ENCODE measurements around the gene CLCF1.
A peak's percentile ranks its signal among the peaks of the same experiment; 100 is the strongest.

Gene CLCF1

DNA sequence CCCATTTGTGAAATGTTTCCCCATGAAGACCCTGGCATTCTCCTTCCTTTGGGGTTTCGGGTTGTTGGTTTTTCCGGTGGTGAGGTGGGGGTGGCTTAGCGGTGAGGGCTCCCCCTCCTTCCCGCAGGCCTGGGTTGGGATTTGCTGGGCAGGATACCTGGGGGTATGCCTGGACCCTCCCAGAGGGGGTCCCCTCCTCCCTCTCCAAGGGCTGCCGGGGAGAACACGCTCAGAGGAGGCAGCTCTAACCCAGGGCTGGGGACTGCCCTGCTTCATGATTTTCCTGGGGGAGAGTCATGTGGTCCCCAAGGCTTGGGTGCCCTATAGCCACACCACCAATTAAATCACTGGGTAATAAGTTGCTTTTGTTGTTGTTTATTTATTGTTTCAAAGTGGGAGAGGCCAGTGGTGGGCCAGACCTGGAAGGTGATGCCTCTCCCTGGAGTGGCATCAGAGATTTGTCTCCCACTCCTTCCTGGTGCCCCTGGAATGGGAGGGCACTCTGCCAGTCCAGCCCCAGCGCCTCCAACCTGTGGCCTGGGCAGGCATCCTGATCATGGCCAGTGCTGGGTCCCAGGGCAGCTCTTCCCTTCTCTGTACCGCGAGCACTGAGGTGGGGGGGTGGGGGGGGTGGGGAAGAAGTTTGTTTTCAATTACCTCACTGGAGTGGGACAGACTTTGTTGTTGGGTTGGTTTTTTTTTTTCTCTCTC is 1.3 kb upstream of the CLCF1 start:
- DNase-seq, result no peak

DNA sequence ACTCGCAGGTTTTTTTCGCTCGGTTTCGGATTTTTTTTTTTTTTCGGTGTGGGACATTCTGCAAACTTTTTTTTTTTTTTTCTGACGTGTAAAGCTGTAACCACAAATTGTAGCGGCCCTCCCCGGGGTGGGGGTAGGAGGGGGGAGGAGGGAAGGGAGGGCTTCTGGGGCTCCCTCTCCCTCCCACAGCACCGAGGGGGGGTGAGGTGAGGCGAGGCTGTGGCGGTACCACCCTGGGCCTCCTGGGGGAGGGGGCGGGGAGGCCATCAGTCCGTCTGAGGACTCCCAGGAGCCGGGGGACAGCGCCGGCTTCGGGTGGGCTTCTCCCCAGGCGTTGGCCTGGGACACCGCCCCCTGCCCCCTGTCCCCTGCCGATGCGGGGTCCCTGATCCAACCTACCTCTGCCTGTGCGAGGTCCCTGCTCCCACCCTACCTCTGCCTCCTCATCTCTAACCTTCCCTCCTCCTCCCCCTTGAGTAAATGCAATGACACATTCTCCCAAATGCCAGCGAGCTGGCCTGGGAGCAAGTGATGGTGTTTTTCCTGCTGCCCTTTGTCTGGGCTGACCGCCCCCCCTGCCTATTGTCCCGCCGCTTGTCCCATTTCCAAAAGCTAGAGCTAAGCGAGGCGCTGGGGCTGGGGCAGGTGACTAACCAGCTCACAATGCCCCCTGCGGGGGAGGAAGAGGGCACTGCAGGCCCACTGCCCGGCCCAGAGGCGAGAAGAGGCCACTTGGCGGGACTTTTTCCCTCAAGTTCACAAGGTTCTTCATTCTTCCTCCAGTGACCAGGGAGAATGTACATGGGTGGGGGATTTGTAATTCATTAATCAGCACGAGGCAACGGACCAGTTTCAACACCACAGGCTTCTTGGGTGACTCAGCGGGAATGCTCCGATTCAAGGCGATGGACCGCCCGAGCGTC is 511 bp upstream of the CLCF1 start:
- peak; percentile 81 for DNase-seq

DNA sequence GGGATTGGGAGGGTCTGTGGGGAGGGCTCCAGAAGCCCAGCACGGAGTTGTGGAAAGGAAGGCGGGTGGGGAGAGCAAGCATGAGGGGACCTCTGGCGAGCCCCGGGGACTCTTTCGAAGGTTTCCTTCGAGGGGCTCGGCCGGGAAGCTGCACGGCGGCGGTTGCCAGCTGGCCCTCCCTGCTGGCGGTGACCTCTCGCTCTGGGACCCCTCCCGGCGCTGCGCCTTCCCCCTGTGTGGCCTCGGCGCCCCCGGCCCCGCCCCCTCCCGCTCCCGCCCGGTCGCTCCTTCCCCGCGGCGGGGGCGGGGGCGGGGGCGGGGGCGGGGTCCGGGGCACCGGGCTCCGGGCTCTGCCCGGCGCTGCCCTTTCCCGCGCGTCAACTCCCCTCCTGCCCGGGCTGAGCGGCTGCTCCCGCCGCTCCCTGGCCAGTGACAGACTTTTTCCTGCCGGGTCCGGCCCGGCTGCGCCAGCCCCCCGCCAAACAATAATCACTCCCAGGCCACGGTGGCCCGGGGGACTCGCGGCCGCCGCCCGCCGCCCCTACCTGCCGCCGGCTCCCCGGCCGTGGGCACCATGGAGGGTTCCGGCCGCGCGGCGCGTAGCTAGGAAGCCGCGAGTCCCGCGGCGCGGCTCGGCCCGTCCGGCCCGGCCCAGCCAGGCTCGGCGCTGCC is 941 bp downstream of the CLCF1 start:
- DNase-seq, result no peak

DNA sequence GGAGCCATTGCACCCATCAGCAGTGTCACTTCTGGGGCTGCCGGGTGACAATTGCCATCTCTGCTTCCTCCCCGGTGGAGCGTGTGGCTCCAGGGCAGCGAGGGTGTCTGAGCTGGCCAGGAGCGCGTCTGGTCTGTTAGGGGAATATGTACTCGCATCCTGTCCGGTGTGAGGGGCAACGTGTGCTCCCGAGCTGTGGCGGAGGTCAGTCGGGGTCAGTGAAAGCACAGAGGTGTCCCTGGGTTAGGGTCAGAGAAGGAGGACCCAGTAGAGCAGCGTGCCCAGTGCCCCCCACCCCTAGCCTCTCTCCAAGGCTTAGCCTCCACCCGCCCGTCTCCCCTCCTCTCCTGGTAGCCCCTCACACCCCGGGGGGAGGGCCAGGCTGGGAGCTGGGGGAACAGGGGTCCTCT is 1.5 kb downstream of the CLCF1 start:
- DNase-seq, result no peak

DNA sequence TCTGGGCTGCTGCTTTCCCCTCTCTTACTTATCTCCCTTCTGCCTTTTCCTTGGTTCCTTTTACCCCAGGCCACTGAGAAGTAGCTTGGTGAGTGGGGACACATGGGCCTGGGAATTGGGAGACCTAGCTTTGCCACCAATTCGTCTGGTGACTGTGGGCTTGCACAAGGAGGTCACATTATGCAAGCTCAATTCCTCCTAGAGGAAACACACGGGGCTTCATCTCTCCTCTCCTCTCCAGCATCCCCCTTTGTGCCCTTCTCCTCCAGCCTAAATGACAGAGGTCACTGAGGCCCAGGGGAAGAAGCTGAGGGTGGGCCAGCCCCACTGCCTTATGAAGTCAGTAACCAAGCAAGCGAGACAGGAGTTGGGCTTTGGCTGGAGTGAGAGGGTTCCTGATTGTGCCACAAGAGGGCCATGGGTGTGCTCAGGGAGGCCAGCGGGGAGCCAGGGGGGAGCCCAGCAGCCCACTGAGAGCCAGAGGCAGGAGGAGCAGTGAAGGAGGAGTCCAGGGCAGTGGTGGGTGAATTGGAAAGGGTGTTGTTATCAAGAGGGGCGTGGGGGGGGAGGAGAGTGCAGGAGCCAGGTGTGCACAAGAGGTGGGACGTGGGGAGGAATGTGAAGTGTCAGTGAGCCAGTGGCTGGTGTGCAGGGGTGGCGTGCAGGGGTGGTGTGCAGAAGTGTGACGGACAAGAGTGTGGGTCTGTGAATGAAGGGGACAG is 2.0 kb downstream of the CLCF1 start:
- DNase-seq, result peak; percentile 80

DNA sequence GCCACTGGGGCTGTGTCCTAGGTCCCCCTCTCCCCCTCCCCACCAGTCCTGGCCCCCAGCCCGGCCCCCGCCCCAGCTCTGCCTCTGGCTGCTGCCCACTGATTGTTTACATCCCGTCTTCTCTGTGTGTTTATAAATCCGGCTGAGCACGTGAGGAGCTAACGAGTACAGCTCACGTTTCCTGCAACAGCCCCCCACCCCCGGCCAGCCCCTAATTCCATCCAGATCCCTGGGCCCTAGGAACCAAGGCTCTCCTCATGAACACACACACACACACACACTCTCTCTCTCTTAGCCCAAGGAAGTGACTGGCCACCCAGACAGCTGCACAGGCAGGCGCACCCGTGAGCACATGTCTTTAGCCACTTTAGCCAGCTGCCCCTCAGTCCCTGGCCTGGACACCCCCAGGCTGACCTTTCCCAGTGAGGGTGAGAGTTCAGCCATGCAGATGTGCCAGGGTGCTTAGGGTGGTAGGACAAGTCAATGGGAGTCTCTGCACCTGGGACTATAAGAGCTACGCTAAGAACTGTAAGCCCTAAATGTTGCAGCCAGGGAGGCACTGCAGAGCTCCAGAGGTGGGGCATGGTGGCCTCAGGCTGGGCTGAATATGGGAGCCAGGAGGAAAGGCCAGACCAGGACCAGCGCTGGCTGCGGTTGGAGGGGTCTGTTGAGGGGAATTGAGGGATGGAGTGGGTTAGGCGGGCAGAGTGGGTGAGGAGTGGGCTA is 2.9 kb downstream of the CLCF1 start:
- no peak for DNase-seq

DNA sequence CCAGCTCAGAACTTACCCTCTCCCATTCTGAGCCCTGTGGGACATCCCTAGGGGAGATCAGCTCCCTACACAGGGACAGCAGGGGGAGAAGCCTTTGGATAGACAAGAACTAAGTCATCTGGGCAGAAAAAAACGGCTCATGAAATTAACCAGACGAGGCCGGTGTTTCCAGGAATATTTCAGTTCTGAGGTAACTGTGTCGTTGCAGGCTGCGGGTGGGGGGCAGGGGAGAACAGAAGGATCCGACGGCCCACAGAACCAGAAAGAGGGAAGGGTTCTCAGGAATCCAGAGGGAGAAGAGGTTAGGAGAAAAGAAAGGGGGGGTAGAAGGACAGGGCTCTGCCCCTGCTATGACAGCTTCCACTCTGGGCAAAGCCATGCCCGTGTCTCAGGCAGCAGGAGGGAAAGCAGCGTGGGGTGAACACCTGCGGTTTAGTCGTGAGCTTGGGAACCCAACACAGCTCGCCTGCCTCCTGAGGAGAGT is 3.6 kb downstream of the CLCF1 start:
- DNase-seq, result no peak

DNA sequence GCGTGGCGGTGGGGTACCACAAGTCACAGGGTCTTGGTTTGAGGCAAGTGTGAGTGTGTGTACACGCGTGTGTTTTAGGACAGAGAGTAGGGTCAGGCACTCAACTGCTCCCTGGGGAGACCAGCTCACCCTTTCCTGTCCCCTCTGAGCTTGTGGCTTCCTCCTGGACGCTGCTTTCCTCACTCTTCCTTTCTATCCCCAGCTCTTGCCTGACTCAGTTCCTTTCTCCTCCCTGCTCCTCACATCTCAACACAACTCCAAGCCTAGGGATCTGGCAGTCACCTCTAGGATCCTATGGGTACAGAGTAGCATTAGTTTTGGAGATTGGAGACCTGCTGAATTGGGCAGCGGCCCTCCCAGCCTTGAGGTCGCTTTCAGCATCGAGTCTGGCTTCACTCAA is 4.1 kb downstream of the CLCF1 start:
- no peak for DNase-seq

DNA sequence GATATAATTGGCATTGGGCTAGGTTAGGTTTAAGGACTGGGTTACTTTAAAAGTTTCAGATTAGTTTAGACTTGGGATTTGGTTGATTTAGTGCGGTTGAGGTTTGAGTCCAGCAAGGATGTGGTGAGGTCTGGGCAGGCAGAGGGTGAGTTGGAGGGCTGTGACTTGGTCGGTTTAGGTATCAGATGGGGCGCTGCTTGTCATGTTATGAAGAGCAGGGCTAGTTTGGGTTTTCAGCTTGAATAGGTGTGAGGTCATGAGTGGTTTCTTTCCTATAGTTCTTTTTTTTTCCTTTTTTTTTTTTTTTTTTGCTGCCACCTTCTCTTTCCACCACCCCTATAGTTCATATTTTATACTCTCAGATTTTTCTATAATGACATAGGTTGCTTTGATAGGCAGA is 4.8 kb downstream of the CLCF1 start:
- DNase-seq, result peak; percentile 62

DNA sequence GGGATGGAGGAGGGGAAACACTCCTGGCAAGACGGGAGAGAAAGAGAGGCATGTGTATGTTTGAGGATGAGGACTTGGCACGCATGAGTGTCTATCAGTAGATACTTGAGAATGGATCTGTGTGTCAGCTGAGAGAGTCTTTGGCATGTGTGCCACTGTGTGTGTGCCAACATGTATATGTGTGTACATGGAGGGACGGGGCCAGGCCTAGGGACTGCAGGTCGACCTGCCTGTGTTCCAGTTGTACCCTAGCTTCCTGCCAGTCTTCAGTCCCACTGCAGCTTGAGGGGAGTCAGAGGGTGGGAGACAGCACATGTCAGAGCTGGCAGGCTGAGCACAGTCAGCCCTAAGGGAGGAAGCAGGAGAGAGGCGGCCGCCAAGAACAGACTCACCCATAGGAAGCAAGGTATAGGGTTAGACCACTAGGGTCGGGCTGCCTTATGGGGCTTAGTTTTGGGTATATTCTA is 5.6 kb downstream of the CLCF1 start:
- DNase-seq, result no peak

DNA sequence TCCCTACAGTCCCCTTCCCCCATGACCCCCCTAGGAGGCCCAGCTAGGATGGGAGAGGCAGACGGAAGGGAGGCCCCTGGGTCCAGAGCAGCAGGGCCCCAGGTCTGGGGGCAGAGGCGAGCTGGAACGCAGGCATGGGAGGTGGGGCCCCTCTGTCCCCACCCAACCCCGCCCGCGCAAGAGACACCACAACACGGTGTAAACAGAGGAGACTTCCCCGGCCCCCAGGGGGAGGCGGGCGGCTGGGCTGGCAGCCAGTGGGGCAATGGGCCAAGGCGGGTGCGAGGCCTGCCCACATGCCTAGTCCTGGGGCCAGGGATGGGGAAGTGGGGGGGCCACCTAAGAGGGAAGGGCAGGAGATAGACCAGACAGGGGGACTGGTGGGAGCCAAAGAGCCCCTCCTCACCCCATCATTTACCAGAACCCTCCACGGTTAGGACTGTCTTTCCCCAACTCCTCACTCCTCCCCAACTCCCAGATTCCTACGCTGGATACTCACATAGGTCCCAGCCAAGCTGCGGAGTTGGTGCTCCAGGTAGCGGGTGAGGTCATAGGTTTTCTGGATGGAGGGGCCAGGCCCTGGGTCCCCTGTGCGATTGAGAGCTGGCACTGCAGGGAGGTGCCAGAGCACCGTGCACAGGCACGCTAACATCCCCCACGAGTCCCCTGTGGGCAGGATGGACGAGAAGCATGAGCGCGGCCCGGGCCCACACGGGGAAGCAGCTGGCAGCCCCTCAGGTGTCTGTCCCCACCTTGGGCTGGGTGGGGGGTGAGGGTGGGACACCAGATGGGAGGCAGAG is 6.2 kb downstream of the CLCF1 start:
- peak; percentile 64 for DNase-seq

DNA sequence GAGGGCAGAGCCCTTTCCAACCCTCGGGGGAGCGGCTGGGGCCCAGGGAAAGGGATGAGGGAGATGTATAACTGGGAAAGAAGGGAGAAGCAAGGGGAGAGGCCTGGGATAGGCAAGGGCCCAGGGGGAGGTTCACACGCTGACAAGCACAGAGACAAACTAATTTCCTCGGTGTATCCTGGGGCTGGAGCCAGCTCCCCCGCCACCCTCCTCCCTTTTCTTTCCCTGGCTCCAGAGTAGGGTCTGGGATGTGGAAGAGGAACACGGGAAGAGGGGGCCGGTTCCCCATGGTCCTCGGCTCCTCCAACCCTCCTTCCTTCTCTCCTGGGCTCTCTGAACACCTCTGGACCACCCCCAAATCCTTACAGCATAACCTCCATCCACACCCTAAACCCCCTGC is 6.9 kb downstream of the CLCF1 start:
- no peak for DNase-seq

DNA sequence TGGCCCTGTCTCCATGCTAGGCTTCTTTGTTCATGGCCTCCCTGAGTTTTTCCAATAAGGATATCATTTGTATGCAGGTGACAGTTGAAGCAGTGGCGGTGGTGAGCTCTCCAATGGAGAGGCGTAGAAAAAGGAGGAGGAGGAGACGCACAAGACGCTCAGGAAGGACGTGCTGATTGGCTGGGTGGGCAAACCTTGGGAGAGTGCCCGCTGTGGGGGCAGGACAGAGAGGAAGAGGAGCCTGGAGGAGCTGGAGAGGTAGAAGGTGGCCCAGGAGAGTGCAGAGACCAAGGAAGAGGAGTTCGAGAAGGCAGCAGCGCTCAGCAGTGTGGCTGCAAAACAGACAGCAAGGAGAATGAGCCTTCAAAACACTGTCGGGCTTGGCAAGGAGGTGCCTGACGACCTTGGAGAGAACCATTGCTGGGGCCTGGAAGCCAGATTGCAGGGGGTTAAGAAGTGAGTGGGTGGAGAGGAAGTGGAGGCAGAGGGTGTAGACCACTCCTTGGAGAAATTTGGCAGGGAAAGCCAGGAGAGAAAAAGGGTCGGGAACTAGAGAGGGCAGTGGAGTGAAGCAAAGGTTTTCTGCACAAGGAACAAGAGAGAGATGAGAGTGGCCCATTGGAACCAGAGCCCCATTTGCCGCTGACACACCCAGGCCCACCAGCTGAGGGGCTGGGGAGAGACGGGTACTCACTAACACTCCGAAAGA is 7.5 kb downstream of the CLCF1 start:
- DNase-seq, result no peak

DNA sequence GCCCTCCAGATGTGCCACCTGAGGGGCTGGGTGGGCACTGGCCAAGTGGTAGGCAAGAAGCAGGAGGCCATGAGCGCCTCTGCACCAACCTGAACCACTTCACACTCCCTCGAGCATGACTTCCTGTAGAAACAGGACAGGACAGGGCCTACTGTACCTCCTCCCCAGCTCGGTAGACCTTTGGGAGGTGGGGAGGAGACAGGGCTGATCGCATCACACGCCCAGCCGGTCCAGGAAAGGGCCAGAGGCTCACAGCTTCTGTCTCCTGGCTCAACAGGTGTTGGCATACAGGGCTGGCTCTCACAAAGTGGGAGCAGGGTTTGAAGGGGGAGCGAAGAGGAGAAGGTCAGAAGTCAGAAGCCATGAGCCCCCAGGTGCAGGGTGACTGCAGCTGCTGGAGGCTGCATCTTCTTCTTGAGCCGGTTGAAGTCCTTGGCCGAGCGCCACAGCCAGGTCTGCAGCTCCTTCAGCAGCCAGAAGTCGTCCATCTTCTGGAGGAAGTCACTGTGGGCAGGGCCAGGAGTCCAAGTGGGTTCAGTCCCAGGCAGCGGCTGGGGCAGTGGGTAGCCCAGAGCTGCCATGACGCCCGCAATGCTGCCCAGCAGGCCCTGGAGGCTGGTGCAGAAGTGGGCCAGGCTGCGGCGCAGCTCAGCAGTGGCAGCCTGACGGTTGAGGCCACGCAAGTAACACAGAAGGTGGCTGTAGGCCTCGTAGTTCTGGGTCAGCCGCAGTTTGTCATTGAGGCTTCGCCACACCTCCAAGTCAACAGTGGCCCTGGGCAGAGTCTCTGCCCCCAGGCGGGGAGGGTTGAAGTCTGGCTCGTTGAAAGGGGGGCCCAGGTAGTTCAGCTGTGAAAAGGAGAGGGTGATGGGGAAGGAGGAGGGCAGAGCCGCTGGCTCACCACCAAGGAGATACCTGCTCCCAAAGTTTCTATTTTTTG is 8.3 kb downstream of the CLCF1 start:
- no peak for DNase-seq

DNA sequence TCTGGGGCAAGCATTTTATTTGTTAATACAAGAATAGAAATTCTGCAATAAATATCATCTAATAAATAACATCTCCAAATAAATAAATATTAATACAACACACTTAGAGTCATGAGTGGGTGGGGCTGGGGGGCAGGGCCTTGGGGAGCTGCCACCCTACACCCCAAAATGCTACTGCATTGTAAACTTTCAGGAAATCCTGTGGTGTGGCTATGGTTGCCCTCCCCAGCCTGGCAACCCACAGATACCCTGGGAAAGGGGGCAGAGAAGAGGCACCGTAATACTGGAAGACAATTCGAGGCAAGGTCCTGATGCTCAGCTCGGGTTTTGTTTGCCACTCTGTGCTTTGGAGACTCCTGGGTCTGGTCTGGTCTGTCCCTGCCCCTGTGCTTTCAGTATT is 9.2 kb downstream of the CLCF1 start:
- DNase-seq, result no peak

DNA sequence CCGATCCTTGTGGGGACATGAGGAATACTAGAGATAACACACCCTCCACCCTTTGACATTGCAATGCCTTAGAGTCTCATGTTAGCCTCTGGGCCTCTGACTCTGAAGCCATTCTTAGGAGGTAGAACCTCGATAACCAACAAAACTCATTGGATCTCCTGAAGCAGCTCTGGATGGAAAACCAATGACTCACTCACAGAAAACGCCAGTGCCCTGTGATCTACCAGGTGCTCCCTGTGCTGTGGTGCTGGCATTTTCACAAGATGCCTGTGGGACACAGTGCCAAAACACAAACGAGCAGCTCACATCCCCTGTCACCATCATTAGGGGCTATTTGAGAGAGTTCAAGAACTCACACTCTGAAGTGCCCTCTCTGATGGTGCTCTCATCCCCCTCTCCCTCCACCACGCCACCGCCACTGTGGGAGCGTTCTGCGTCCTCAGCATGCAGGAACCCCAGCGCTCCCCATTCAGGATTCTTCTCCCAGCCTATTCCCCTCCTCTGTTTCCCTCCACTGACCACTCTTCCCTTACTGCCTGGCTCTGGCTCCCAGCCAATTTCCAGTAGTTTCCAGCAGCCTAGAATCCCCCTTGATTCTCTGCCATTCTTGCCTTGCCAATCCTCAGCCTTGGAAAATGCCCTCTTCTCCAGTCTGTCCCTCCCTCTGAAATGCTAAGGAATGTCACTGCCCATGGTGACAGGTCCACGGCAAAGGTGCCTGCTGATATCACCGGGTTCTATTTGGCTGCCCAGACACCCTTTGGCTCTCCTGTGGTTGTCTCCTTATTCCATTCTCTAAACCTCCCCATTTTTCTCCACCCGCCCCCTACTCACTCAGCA is 15.3 kb downstream of the CLCF1 start:
- no peak for DNase-seq

DNA sequence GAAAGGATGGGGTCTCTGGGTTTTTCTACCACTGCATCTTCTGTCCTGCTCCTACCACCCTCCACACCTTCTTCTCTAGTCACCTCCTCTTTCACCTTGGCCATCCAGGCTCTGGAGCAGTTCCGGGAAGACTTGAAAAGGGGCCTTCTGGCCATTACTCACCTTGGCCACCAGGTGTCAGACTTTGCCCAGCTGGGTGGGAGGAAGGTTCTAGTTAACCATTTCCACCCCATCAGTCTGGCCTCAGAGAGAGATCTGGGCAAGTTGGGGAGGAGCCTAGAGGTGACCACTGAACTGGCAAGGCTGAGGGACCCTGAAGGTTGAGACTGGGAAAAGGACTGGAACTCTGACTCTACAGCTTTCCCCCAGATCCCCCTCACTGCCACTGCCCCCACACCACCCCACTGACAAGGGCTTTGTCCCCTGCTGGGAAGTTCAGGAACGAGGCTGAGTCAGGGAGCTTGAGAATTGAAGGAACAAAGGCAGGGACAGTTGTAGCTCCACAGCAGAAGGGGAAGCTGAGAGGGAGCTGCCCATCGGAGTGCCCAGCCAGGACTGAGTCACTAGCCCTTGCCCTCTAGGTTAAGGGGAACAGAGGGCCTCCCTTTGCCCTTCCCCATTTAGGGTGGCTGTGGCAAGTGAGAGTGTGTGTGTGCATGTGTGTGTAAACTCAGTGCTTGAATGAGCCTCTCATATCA is 16.4 kb downstream of the CLCF1 start:
- peak; percentile 89 for DNase-seq

DNA sequence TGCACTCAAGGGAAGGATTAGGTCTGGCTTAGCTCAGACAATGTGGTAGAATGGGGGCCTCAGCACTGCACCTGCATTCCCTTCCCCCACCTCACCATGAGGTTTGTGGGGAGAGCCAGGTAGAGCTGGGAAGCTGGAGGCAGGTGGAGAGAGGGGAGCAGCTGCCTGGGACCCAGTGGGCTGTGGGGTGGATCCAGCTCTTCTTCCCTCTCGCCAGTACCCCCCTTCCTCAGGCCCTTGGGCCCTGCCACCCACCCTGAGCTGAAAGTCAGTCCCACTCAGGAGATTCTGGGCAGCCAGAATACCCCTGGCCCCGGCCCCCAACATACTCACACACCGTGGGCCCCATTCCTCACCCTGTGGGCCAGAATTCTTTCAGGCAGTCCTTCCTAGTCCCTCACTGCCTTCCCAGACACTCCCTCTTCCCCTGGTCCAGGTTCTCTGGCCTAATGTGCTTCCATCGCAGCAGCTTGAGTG is 17.0 kb downstream of the CLCF1 start:
- no peak for DNase-seq
